Memory B cell (primary cell): ENCODE results near the gene SDR42E2.
"Not testable (repeated sequence)": the region's sequence is repeated elsewhere in the genome, so short reads cannot be mapped to it uniquely, and the experiment has no call there.

Experiments used
- ATAC-seq: fragments of 150-1000 bp; cut with Tn5 transposase; 2 replicates; pipeline ENCODE4 v1.10.0; 2021; ENCODE audit warnings: low read depth, mild to moderate bottlenecking, moderate library complexity
- DNase-seq, 2 donors: peaks; one replicate each; pipeline ENCODE4 v3.0.0; 2022; ENCODE audit warnings: low spot score in 2 of 2
- H3K27ac Mint-ChIP-seq: one replicate; pipeline ENCODE4 v1.8.0; 2022; ENCODE audit warnings: mild to moderate bottlenecking, moderate library complexity, mixed read lengths
- H3K27me3 Mint-ChIP-seq: one replicate; pipeline ENCODE4 v1.8.0; 2022; ENCODE audit warnings: mixed read lengths
- H3K36me3 Mint-ChIP-seq: one replicate; pipeline ENCODE4 v1.8.0; 2022; ENCODE audit warnings: mild to moderate bottlenecking, mixed read lengths
- H3K4me1 Mint-ChIP-seq: one replicate; pipeline ENCODE4 v1.8.0; 2022; ENCODE audit warnings: mixed read lengths
- H3K4me3 Mint-ChIP-seq: one replicate; pipeline ENCODE4 v1.8.0; 2022; ENCODE audit warnings: mild to moderate bottlenecking, moderate library complexity, mixed read lengths
- H3K9me3 Mint-ChIP-seq: one replicate; pipeline ENCODE4 v1.8.0; 2022; ENCODE audit warnings: mixed read lengths

Gene SDR42E2

DNA sequence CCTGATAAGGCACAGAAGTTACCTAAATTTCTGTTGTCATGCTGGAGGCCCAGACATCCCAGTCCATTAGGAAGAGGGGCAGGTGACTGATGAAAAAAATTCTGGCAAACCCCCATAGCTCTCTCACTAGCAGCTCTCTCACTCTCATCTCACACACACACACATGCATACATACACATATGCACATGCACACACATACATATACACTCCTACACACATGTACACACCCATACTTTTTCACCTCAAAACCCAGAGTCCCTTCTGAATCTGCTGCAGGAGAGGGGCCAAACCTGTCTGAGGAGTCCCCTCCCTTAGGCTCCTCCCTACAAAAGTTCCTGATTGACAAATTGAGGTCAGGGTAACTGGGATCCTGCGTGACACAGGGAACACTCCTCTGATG lies 22.6 kb upstream of the SDR42E2 start:
- DNase-seq (no peak), ATAC-seq (no peak)
- no peak overlapping the region for H3K4me3 Mint-ChIP-seq
- no peaks in the 10 kb centered on the region for H3K9me3 Mint-ChIP-seq
- H3K27ac Mint-ChIP-seq = no peak overlapping the region
- peaks cover 1% of the 10 kb centered on the region for H3K36me3 Mint-ChIP-seq
- H3K4me1 Mint-ChIP-seq = no peaks in the 10 kb centered on the region
- peaks cover 14% of the 10 kb centered on the region for H3K27me3 Mint-ChIP-seq

DNA sequence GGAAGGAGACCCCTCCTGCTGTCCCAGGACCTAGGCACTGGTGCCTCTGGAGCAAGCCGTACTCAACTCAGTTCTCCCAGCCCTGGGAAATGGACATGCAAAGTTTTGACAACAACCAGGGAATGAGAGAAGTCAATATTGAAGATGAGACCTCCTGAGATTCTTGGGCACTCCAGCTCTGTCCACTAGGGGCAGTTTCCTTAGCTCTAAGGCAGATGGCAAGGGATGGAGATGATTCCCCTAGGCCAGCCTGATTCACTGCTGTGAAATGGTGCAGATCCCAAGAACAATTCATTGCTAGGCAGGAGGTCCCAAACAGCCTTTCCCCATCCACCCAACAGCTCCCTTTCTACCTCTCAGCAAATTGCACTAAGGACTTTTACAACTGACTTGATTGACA lies 20.5 kb upstream of the SDR42E2 start:
- H3K27ac Mint-ChIP-seq = no peak overlapping the region
- H3K36me3 Mint-ChIP-seq = no peaks in the 10 kb centered on the region
- H3K4me1 Mint-ChIP-seq = no peaks in the 10 kb centered on the region
- DNase-seq (no peak), ATAC-seq (no peak)
- no peak overlapping the region for H3K4me3 Mint-ChIP-seq
- H3K27me3 Mint-ChIP-seq = peaks cover 11% of the 10 kb centered on the region
- no peaks in the 10 kb centered on the region for H3K9me3 Mint-ChIP-seq

DNA sequence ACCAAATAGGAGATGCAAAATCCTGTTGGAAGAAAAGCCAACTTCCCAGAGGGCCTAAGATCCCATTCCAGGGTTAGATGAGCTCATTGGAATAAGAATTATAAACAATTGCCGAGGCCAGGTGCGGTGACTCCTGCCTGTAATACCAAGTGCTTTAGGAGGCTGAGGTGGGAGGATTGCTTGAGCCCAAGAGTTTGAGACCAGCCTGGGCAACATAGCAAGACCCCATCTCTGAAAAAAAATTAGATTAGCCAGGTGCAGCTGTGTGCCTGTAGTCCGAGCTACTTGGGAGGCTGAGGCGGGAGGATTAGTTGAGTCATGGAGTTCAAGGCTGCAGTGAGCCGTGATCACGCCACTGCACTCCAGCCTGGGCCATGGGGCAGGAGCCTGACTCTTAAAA lies 17.8 kb upstream of the SDR42E2 start:
- H3K36me3 Mint-ChIP-seq = no peaks in the 10 kb centered on the region
- no peak overlapping the region for H3K4me3 Mint-ChIP-seq
- no peaks in the 10 kb centered on the region for H3K9me3 Mint-ChIP-seq
- H3K27ac Mint-ChIP-seq = no peak overlapping the region
- DNase-seq (no peak), ATAC-seq (no peak)
- H3K4me1 Mint-ChIP-seq = no peaks in the 10 kb centered on the region
- H3K27me3 Mint-ChIP-seq = peaks cover 11% of the 10 kb centered on the region

DNA sequence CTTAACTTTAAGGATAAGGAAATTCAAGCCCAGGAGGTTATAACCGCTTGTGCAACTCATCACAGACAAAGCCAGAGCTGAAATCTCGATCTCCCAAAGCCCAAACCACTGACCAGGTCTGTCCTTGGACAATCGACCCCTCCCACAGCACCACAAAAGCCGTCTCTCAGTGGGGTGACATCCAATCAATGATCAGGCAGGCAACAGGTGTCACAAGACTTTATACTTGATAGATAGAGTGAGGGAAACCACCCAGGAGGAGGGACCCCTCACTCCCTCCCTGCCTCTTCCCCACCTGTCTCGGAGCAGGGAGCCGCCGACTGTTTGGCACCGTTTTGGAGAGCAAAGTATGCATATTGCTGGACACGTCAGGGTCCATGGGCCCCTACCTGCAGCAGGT lies 14.5 kb upstream of the SDR42E2 start:
- H3K9me3 Mint-ChIP-seq = no peaks in the 10 kb centered on the region
- H3K4me1 Mint-ChIP-seq = no peaks in the 10 kb centered on the region
- DNase-seq = no peak
- no peak for ATAC-seq
- peaks cover 3% of the 10 kb centered on the region for H3K27me3 Mint-ChIP-seq
- H3K36me3 Mint-ChIP-seq = no peaks in the 10 kb centered on the region
- H3K27ac Mint-ChIP-seq = no peak overlapping the region
- H3K4me3 Mint-ChIP-seq = no peak overlapping the region

DNA sequence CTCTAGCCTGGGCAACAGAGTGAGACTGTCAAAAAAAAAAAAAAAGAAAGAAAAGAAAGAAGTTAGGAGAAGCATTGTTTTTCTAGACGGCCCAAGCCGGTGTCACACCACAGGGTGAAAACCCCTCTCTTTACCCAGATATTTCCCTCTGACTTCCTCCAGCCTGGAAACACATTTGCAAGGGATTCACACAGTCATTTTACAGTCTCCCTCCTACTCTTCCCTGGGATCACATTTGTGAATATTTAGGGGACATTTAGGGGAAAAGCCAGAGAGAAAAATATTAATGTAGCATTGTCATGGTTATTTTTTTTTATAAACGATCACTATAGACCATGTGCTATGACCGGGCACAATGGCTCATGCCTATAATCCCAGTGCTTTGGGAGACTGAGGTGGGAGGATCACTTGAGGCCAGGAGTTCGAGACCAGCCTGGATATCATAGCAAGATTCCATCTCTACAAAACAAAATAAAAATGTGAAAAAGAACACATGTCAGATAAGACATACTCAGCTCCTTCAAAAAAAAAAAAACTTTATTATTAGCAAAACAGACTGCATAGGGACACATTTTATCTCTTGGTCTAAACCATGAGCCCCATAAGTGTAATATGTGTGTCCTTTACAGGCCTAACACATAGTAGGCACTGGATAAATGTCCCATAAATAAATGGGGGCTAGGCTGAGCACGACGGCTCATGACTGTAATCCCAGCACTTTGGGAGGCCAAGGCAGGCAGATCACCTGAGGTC lies 10.9 kb upstream of the SDR42E2 start:
- Mint-ChIP-seq H3K4me3 (no peak overlapping the region), H3K36me3 (no peaks in the 10 kb centered on the region), H3K9me3 (no peaks in the 10 kb centered on the region), H3K27ac (no peak overlapping the region), H3K4me1 (no peaks in the 10 kb centered on the region), H3K27me3 (peaks cover 5% of the 10 kb centered on the region)
- ATAC-seq (no peak), DNase-seq (no peak)

DNA sequence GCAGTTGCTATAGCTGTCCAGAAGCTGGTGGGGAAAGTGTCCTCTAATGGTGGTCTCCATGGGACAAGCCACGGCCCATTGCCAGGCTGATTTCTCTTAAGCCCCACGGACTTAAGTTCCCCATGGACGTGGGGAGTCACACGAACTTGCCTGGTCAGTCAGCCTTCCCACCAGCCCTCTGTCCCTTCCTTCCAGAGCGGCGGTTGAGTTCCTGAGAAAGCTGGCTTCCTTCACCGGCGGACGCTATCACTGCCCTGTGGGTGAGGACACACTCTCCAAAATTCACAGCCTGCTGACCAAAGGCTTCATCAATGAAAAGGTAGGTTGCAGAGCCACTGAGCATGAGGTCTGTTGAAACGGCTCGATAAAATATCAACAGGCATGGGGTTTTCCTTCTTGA lies 10.0 kb upstream of the SDR42E2 start:
- H3K36me3 Mint-ChIP-seq = no peaks in the 10 kb centered on the region
- H3K4me3 Mint-ChIP-seq = no peak overlapping the region
- H3K27me3 Mint-ChIP-seq = peaks cover 4% of the 10 kb centered on the region
- no peak overlapping the region for H3K27ac Mint-ChIP-seq
- ATAC-seq (no peak), DNase-seq (no peak)
- no peaks in the 10 kb centered on the region for H3K4me1 Mint-ChIP-seq
- no peaks in the 10 kb centered on the region for H3K9me3 Mint-ChIP-seq

DNA sequence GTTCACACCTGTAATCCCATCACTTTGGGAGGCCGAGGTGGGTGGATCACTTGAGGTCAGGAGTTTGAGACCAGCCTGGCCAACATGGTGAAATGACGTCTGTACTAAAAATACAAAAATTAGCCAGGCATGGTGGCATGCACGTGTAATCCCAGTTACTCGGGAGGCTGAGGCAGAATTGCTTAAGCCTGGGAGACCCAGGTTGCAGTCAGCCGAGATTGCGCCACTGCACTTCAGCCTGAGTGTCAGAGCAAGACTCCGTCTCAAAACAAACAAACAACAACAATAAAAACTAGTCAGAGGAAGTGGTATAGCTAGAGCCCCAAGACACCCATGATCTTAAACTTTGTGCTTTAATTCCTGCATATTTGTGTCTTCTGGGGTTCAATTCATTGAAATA lies 9.2 kb upstream of the SDR42E2 start:
- not testable (repeated sequence) for ATAC-seq, H3K36me3 Mint-ChIP-seq, H3K4me1 Mint-ChIP-seq, H3K4me3 Mint-ChIP-seq, DNase-seq, H3K9me3 Mint-ChIP-seq, H3K27me3 Mint-ChIP-seq, H3K27ac Mint-ChIP-seq

DNA sequence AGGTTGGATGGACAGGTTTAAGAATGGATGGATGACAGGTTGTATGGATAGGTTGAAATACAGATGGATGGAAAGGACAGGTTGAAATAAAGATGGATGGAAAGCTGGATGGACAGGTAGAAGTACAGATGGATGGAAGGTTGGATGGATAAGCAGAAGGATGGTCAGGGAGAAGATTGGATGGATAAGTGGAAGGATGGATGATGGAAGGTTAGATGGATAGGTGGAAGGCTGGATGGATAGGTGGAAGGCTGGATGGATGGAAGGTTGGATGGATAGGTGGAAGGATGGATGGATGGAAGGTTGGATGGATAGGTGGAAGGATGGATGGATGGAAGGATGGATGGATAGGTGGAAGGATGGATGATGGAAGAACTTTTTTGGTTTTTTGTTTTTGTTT lies 905 bp upstream of the SDR42E2 start:
- H3K36me3 Mint-ChIP-seq = peaks cover 2% of the 10 kb centered on the region
- H3K9me3 Mint-ChIP-seq = peaks cover 4% of the 10 kb centered on the region
- ATAC-seq = no peak
- H3K27me3 Mint-ChIP-seq = peaks cover 8% of the 10 kb centered on the region
- H3K4me3 Mint-ChIP-seq = no peak overlapping the region
- H3K4me1 Mint-ChIP-seq = peaks cover 5% of the 10 kb centered on the region
- H3K27ac Mint-ChIP-seq = no peak overlapping the region
- no peak for DNase-seq

DNA sequence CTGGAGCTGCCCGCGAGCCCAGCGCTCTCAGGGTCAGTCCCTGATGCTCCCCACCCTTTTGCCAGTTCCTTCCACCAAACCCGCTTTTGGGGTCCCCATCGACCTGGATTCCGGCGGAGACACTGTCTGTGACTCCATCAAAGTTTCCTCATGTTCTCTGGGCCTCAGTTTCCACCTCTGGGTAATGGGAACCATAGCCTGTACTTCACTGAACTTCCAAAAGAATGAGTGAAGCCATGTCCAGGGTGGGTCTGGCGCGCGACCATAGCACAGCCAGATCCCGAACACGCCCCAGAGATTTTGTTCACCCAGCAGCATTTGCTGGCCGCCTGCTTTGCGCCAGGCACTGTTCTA lies 327 bp downstream of the SDR42E2 start:
- DNase-seq (no peak), ATAC-seq (no peak)
- Mint-ChIP-seq H3K4me3 (no peak overlapping the region), H3K27me3 (peaks cover 7% of the 10 kb centered on the region), H3K4me1 (peaks cover 5% of the 10 kb centered on the region), H3K36me3 (peaks cover 2% of the 10 kb centered on the region), H3K27ac (no peak overlapping the region), H3K9me3 (peaks cover 4% of the 10 kb centered on the region)

DNA sequence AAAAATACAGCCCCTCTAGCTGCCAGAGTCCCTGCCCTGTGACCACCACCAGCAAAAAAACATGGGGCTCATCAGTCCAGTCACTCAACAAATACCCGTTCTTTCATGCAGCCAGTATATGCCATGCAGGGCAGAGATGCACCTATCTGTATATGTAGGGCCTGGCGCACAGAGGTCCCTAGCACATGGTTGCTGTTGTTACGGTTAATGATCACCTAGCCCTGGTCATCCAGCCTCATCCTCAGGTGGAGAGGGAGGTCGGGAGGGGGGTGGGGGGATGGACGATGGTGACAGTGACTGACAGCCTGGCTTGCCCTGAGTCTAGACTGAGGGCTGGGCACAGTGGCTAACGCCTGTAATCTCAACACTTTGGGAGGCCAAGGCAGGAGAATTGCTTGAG lies 1.5 kb downstream of the SDR42E2 start:
- no peak overlapping the region for H3K27ac Mint-ChIP-seq
- peaks cover 7% of the 10 kb centered on the region for H3K27me3 Mint-ChIP-seq
- no peak for DNase-seq
- no peak for ATAC-seq
- H3K4me3 Mint-ChIP-seq = no peak overlapping the region
- peaks cover 2% of the 10 kb centered on the region for H3K36me3 Mint-ChIP-seq
- peaks cover 5% of the 10 kb centered on the region for H3K4me1 Mint-ChIP-seq
- peaks cover 4% of the 10 kb centered on the region for H3K9me3 Mint-ChIP-seq

DNA sequence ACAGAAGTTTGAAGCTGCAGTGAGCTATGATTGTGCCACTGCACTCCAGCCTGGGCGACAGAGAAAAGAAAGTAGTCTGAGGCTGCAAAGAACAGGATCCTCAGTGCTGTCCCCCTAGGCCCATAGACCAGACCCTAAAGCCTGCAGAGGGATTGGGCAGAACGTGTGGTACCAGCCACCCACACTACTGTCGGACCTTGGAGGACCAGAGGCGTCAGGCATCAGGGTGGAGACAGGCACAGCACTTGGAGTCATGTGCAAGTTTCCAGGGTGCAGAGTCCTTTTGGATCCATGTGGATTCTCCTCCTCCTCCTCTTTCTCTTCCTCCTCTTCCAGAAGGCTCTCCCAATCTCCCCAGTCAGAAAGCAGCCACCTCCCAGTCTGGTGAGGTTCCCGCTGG lies 2.2 kb downstream of the SDR42E2 start:
- DNase-seq = no peak
- peaks cover 7% of the 10 kb centered on the region for H3K27me3 Mint-ChIP-seq
- H3K9me3 Mint-ChIP-seq = peaks cover 4% of the 10 kb centered on the region
- H3K4me3 Mint-ChIP-seq = no peak overlapping the region
- peaks cover 5% of the 10 kb centered on the region for H3K4me1 Mint-ChIP-seq
- no peak for ATAC-seq
- peaks cover 2% of the 10 kb centered on the region for H3K36me3 Mint-ChIP-seq
- H3K27ac Mint-ChIP-seq = no peak overlapping the region

DNA sequence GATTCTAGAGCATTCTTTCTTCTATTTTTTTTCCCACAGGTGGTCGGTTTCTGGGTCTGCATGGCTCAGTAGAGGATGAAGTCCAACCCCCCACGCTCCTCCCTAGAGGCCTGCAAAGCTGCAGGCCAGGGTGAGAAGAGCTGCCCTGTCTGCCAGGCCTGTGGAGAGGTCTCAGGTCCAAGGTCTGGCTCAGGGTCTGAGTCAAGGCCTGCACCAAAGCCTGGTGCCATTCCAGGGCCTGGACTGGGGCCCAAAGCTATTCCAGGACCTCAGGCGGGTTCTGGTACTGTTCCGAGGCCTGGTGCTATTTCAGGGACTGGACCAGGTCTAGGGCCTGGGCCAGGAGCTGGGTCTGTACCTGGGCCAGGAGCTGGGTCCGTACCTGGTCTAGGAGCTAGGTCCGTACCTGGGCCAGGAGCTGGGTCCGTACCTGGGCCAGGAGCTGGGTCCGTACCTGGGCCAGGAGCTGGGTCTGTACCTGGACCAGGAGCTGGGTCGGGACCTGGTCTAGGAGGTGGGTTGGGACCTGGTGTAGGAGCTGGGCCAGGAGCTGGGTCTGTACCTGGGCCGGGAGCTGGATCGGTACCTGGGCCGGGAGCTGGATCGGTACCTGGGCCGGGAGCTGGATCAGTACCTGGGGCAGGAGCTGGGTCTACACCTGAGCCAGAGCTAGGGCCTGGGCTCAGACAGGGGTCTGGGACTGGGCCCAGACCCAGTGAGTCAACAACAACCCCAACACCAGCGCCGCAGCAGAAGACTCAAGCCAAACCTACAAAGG lies 3.4 kb downstream of the SDR42E2 start:
- peaks cover 7% of the 10 kb centered on the region for H3K27me3 Mint-ChIP-seq
- ATAC-seq = no peak
- DNase-seq = no peak
- peaks cover 5% of the 10 kb centered on the region for H3K4me1 Mint-ChIP-seq
- no peak overlapping the region for H3K4me3 Mint-ChIP-seq
- H3K27ac Mint-ChIP-seq = no peak overlapping the region
- H3K9me3 Mint-ChIP-seq = peaks cover 4% of the 10 kb centered on the region
- H3K36me3 Mint-ChIP-seq = peaks cover 4% of the 10 kb centered on the region

DNA sequence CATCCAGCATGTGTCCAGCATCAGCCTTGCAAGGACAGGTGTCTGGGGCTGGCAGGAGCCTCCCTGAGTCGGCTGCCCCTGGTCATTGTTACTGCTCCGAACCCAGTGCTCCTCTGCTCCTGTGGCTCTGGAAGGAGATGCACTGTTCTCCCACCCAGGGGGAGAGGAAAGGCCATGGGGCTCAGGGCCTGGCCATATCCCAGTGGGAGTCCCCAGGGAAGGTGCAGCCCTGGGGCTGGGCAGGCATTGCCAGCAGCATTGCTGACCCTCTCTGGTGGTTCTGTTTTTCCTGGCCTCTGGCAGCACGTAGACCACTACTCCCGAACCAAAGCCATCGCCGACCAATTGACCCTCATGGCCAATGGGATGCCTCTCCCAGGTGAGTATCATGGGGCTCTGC lies 9.6 kb downstream of the SDR42E2 start:
- peaks cover 4% of the 10 kb centered on the region for H3K4me1 Mint-ChIP-seq
- ATAC-seq (no peak), DNase-seq (no peak)
- H3K4me3 Mint-ChIP-seq = no peak overlapping the region
- no peaks in the 10 kb centered on the region for H3K9me3 Mint-ChIP-seq
- H3K27ac Mint-ChIP-seq = peak overlapping the region; percentile 41
- H3K36me3 Mint-ChIP-seq = peaks cover 2% of the 10 kb centered on the region
- H3K27me3 Mint-ChIP-seq = no peaks in the 10 kb centered on the region

DNA sequence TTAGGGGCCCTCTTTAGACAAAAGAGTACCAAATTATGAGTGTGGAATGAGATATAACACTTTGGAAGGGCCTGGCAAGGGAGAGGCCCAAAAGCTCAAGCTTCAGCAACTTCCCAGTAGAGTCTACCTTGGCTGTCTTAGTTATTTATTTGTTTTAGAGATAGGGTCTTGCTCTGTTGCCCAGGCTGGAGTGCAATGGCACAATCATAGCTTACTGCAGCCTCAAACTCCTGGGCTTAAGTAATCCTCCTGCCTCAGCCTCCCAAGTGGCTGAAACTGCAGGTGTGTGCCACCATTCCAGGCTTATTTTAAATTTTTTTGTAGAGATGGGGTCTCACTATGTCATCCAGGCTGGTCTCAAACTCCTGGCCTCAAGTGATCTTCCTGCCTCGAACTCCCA lies 10.3 kb downstream of the SDR42E2 start:
- not testable (repeated sequence) for H3K27ac Mint-ChIP-seq, H3K4me1 Mint-ChIP-seq, H3K36me3 Mint-ChIP-seq, ATAC-seq, H3K4me3 Mint-ChIP-seq, H3K27me3 Mint-ChIP-seq, DNase-seq, H3K9me3 Mint-ChIP-seq

DNA sequence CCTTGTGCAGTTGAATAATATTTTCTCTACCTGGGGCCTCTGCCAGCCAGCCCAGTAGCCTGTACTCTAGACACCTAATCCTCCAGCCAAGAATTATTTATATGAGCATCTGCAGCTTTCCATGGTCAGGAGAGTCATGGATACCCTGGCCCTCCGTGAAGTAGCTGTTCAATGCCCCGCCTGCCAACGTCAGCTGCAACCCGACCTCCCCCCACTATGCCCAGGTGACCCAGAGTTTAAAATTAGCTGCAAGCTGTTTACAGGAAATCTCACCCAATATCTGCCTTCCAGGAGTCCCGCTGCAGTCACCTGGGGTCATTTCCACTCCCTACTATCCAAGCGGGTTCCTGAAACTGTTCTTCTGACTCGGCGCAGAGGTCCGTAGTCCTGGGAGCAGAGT lies 12.3 kb downstream of the SDR42E2 start:
- Mint-ChIP-seq H3K4me3 (no peak overlapping the region), H3K9me3 (no peaks in the 10 kb centered on the region), H3K27ac (no peak overlapping the region), H3K27me3 (no peaks in the 10 kb centered on the region), H3K36me3 (peaks cover 2% of the 10 kb centered on the region), H3K4me1 (peaks cover 4% of the 10 kb centered on the region)
- ATAC-seq (no peak), DNase-seq (no peak)
